Fibroblast of lung (primary cell): Measurements from ENCODE around the gene FLVCR1.

Experiments used
- EZH2 ChIP-seq: IDR thresholded peaks from 2 replicates; pipeline ENCODE4 v1.5.1; 2012; ENCODE audit warnings: low read length, control low read depth, mild to moderate bottlenecking; ENCODE audit errors: missing control alignments
- TF ChIP-seq, protein P1 (sequence below), 2 donors: IDR thresholded peaks in 1 of 2; conservative IDR thresholded peaks in 1 of 2; 1 replicate in 1 of 2; 2 replicates in 1 of 2; pipeline ENCODE4 v1.5.1; 2011 to 2012; ENCODE audit warnings: low read length in 2 of 2, control low read depth in 1 of 2, inconsistent platforms in 1 of 2, low read depth in 1 of 2, mild to moderate bottlenecking in 1 of 2

DNA sequence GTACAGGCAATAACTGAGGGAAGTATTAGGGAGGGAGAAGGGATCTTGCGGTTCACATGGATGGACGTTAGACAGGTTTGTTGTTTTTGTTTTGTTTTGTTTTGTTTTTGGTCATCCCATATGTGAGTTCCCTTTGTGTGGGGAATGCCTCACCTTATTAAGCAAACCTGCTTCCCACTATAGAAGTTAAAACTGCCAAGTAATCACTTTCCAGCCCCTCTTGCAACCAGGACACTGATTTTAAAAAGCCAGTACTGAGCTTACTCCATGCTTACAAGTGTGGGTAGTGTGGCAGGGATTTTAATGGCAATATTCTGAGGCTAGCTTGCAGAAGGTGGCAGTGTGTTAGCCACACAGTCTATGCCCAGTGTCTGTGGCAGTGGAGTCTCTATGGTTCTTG lies 37.1 kb upstream of the FLVCR1 start:
- TF ChIP-seq, protein P1, sequence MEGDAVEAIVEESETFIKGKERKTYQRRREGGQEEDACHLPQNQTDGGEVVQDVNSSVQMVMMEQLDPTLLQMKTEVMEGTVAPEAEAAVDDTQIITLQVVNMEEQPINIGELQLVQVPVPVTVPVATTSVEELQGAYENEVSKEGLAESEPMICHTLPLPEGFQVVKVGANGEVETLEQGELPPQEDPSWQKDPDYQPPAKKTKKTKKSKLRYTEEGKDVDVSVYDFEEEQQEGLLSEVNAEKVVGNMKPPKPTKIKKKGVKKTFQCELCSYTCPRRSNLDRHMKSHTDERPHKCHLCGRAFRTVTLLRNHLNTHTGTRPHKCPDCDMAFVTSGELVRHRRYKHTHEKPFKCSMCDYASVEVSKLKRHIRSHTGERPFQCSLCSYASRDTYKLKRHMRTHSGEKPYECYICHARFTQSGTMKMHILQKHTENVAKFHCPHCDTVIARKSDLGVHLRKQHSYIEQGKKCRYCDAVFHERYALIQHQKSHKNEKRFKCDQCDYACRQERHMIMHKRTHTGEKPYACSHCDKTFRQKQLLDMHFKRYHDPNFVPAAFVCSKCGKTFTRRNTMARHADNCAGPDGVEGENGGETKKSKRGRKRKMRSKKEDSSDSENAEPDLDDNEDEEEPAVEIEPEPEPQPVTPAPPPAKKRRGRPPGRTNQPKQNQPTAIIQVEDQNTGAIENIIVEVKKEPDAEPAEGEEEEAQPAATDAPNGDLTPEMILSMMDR (conservative IDR thresholded peaks at IDR 0.05 in 1 of 2, IDR thresholded peaks at IDR 0.05 in 1 of 2; ENCODE audit: low read depth in 1 of 2, low read length in 2 of 2), result no peak
- no peak for TF ChIP-seq EZH2
